CD8-positive, alpha-beta memory T cell (primary cell): Measurements from ENCODE around the gene IDE. TPM values are rescaled to one million over a fixed set of nuclear protein-coding genes. Genes with fewer than 3 reads are reported as not detected.
"Not testable (repeated sequence)": the region's sequence is repeated elsewhere in the genome, so short reads cannot be mapped to it uniquely, and the experiment has no call there.

Source experiments
- CTCF ChIA-PET: fragments of 350-600 bp; sonication (Branson Sonifier 250); formaldehyde crosslinking; loops from one replicate; lab custom pipeline; 2021; ENCODE audit warnings: antibody characterized with exemption; lab: Charles Lee
- POLR2A ChIA-PET: fragments of 350-600 bp; sonication (Branson Sonifier 250); formaldehyde crosslinking; loops from one replicate; lab custom pipeline; 2021; ENCODE audit warnings: antibody characterized with exemption; lab: Charles Lee
- DNase-seq, 5 donors: peaks; one replicate each; pipeline versions ENCODE4 v3.0.0 to v3.0.0-alpha.2; 2020 to 2022; ENCODE audit warnings: mixed read lengths in 1 of 5
- H3K27ac ChIP-seq: one replicate; pipeline ENCODE4 v1.7.0; 2013; ENCODE audit warnings: low read depth, mild to moderate bottlenecking, low read length, moderate library complexity
- H3K27me3 ChIP-seq: 2 replicates; pipeline ENCODE4 v1.7.0; 2013; ENCODE audit warnings: low read length, mild to moderate bottlenecking; ENCODE audit not compliant: insufficient read depth, poor library complexity, severe bottlenecking
- H3K36me3 ChIP-seq: 2 replicates; pipeline ENCODE4 v1.7.0; 2013; ENCODE audit warnings: mild to moderate bottlenecking, low read length, moderate library complexity; ENCODE audit not compliant: insufficient read depth
- H3K4me1 ChIP-seq: 2 replicates; pipeline ENCODE4 v1.7.0; 2013; ENCODE audit warnings: mild to moderate bottlenecking, low read length, moderate library complexity; ENCODE audit not compliant: insufficient read depth
- H3K4me3 ChIP-seq: 2 replicates; pipeline ENCODE4 v1.7.0; 2013; ENCODE audit warnings: mild to moderate bottlenecking, low read length
- H3K9me3 ChIP-seq: 2 replicates; pipeline ENCODE4 v1.7.0; 2013; ENCODE audit warnings: mild to moderate bottlenecking, low read length
- H3K27ac Mint-ChIP-seq, 8 donors: one replicate each; pipeline ENCODE4 v1.8.0; 2020 to 2021; ENCODE audit warnings: mixed read lengths in 8 of 8, mild to moderate bottlenecking in 6 of 8, inconsistent platforms in 3 of 8, moderate library complexity in 3 of 8
- H3K27me3 Mint-ChIP-seq, 2 donors: one replicate each; pipeline ENCODE4 v1.8.0; 2020 to 2021; ENCODE audit warnings: mixed read lengths in 2 of 2, mild to moderate bottlenecking in 1 of 2, moderate library complexity in 1 of 2
- H3K36me3 Mint-ChIP-seq, 3 donors: one replicate each; pipeline ENCODE4 v1.8.0; 2020 to 2021; ENCODE audit warnings: mixed read lengths in 3 of 3, inconsistent platforms in 1 of 3, mild to moderate bottlenecking in 1 of 3
- H3K4me1 Mint-ChIP-seq, 3 donors: one replicate each; pipeline ENCODE4 v1.8.0; 2020 to 2021; ENCODE audit warnings: mixed read lengths in 3 of 3, inconsistent platforms in 1 of 3, mild to moderate bottlenecking in 1 of 3
- H3K4me3 Mint-ChIP-seq, 7 donors: one replicate each; pipeline ENCODE4 v1.8.0; 2020 to 2021; ENCODE audit warnings: mixed read lengths in 7 of 7, mild to moderate bottlenecking in 6 of 7, moderate library complexity in 4 of 7, inconsistent platforms in 2 of 7
- H3K9me3 Mint-ChIP-seq, 5 donors: one replicate each; pipeline ENCODE4 v1.8.0; 2020 to 2022; ENCODE audit warnings: mixed read lengths in 5 of 5, mild to moderate bottlenecking in 3 of 5, moderate library complexity in 2 of 5, inconsistent platforms in 1 of 5
- polyA plus RNA-seq: library from polyadenylated mRNA; unstranded; fragments of 300-500 nt; fragmentation: Illumina TruSeq; gene quantifications from one replicate; pipeline ENCODE4 v1.2.3, GENCODE V29; 2021
- total RNA-seq, 2 experiments: library from RNA; stranded (reverse); gene quantifications; one replicate each; pipeline ENCODE4 v1.2.3, GENCODE V29; 2021

The IDE gene
- total and polyA plus RNA-seq, 3 experiments from 2014 or later = 19.0 to 42.8 (median 42.4) TPM

- H3K9me3 Mint-ChIP-seq = peaks cover 3 to 8% (median 4%) of the 10 kb centered on the region in 5 donors
- H3K4me1 Mint-ChIP-seq = no peaks in the 10 kb centered on the region
- CTCF ChIA-PET = no interaction called here
- Histone ChIP-seq H3K4me1 (no peaks in the 10 kb centered on the region), H3K27me3 (no peaks in the 10 kb centered on the region), H3K9me3 (no peaks in the 10 kb centered on the region), H3K27ac (no peak overlapping the region), H3K36me3 (no peaks in the 10 kb centered on the region), H3K4me3 (no peak overlapping the region)
- peaks cover 0 to 3% (median 0%) of the 10 kb centered on the region in 3 donors for H3K36me3 Mint-ChIP-seq
- H3K4me3 Mint-ChIP-seq = no peak overlapping the region
- H3K27me3 Mint-ChIP-seq = peaks cover 19 to 23% of the 10 kb centered on the region in 2 donors
- H3K27ac Mint-ChIP-seq = no peak overlapping the region
- POLR2A ChIA-PET = no interaction called here
- DNase-seq = no peak
Measured at GRCh38 chr10:92413011-92413410, 160.9 kb downstream of the IDE start.

GRCh38 chr10:92411406-92411805, 162.5 kb downstream of the IDE start:
- Histone ChIP-seq H3K27me3 (no peaks in the 10 kb centered on the region), H3K4me1 (no peaks in the 10 kb centered on the region), H3K4me3 (no peak overlapping the region), H3K36me3 (no peaks in the 10 kb centered on the region), H3K27ac (no peak overlapping the region), H3K9me3 (no peaks in the 10 kb centered on the region)
- H3K4me3 Mint-ChIP-seq = no peak overlapping the region
- H3K9me3 Mint-ChIP-seq = peaks cover 3 to 5% (median 4%) of the 10 kb centered on the region in 5 donors
- H3K36me3 Mint-ChIP-seq = peaks cover 0 to 3% (median 0%) of the 10 kb centered on the region in 3 donors
- no peaks in the 10 kb centered on the region for H3K4me1 Mint-ChIP-seq
- ChIA-PET POLR2A (no interaction called here), CTCF (no interaction called here)
- no peak overlapping the region for H3K27ac Mint-ChIP-seq
- H3K27me3 Mint-ChIP-seq = peaks cover 15% of the 10 kb centered on the region in 2 donors
- DNase-seq = no peak

GRCh38 chr10:92410501-92410900, 163.4 kb downstream of the IDE start:
- POLR2A ChIA-PET = no interaction called here
- Histone ChIP-seq H3K27me3 (no peaks in the 10 kb centered on the region), H3K4me3 (no peak overlapping the region), H3K36me3 (no peaks in the 10 kb centered on the region), H3K27ac (no peak overlapping the region), H3K9me3 (no peaks in the 10 kb centered on the region), H3K4me1 (no peaks in the 10 kb centered on the region)
- Mint-ChIP-seq H3K27me3 (peaks cover 9 to 15% of the 10 kb centered on the region in 2 donors), H3K27ac (no peak overlapping the region), H3K4me3 (no peak overlapping the region), H3K4me1 (no peaks in the 10 kb centered on the region), H3K36me3 (peaks cover 0 to 2% (median 0%) of the 10 kb centered on the region in 3 donors), H3K9me3 (peaks cover 0 to 2% (median 0%) of the 10 kb centered on the region in 5 donors)
- CTCF ChIA-PET = no interaction called here
- no peak for DNase-seq

GRCh38 chr10:92408017-92408361, 165.9 kb downstream of the IDE start:
- no peak overlapping the region for H3K27ac Mint-ChIP-seq
- DNase-seq = no peak
- Histone ChIP-seq H3K9me3 (no peaks in the 10 kb centered on the region), H3K4me1 (no peaks in the 10 kb centered on the region), H3K27me3 (no peaks in the 10 kb centered on the region), H3K4me3 (no peak overlapping the region), H3K36me3 (no peaks in the 10 kb centered on the region), H3K27ac (no peak overlapping the region)
- H3K27me3 Mint-ChIP-seq = peaks cover 9 to 11% of the 10 kb centered on the region in 2 donors
- POLR2A ChIA-PET = no interaction called here
- H3K4me1 Mint-ChIP-seq = no peaks in the 10 kb centered on the region
- peaks cover 0 to 2% (median 0%) of the 10 kb centered on the region in 3 donors for H3K36me3 Mint-ChIP-seq
- CTCF ChIA-PET = no interaction called here
- no peaks in the 10 kb centered on the region for H3K9me3 Mint-ChIP-seq
- H3K4me3 Mint-ChIP-seq = no peak overlapping the region

GRCh38 chr10:92407305-92408016, 166.4 kb downstream of the IDE start:
- ChIA-PET CTCF (no interaction called here), POLR2A (no interaction called here)
- Mint-ChIP-seq H3K4me3 (no peak overlapping the region), H3K27me3 (peaks cover 9 to 11% of the 10 kb centered on the region in 2 donors), H3K36me3 (peaks cover 0 to 2% (median 0%) of the 10 kb centered on the region in 3 donors), H3K9me3 (no peaks in the 10 kb centered on the region), H3K4me1 (no peaks in the 10 kb centered on the region), H3K27ac (no peak overlapping the region)
- H3K27ac ChIP-seq = no peak overlapping the region
- H3K9me3 ChIP-seq = no peaks in the 10 kb centered on the region
- no peak overlapping the region for H3K4me3 ChIP-seq
- H3K4me1 ChIP-seq = no peaks in the 10 kb centered on the region
- no peaks in the 10 kb centered on the region for H3K27me3 ChIP-seq
- no peak for DNase-seq
- no peaks in the 10 kb centered on the region for H3K36me3 ChIP-seq

GRCh38 chr10:92405419-92405924, 168.4 kb downstream of the IDE start:
- H3K27ac ChIP-seq = no peak overlapping the region
- DNase-seq = no peak
- CTCF ChIA-PET = no interaction called here
- Mint-ChIP-seq H3K4me1 (no peaks in the 10 kb centered on the region), H3K36me3 (peaks cover 0 to 2% (median 0%) of the 10 kb centered on the region in 3 donors), H3K9me3 (no peaks in the 10 kb centered on the region), H3K27me3 (peaks cover 9 to 11% of the 10 kb centered on the region in 2 donors), H3K27ac (no peak overlapping the region), H3K4me3 (no peak overlapping the region)
- POLR2A ChIA-PET = no interaction called here
- H3K27me3 ChIP-seq = no peaks in the 10 kb centered on the region
- H3K4me1 ChIP-seq = no peaks in the 10 kb centered on the region
- no peak overlapping the region for H3K4me3 ChIP-seq
- H3K36me3 ChIP-seq = no peaks in the 10 kb centered on the region
- H3K9me3 ChIP-seq = no peaks in the 10 kb centered on the region

GRCh38 chr10:92404612-92405418, 169.1 kb downstream of the IDE start:
- H3K4me1 Mint-ChIP-seq = no peaks in the 10 kb centered on the region
- Histone ChIP-seq H3K36me3 (no peaks in the 10 kb centered on the region), H3K27me3 (no peaks in the 10 kb centered on the region), H3K4me3 (no peak overlapping the region), H3K4me1 (no peaks in the 10 kb centered on the region), H3K27ac (no peak overlapping the region), H3K9me3 (no peaks in the 10 kb centered on the region)
- H3K27ac Mint-ChIP-seq = no peak overlapping the region
- DNase-seq = no peak
- no peak overlapping the region for H3K4me3 Mint-ChIP-seq
- CTCF ChIA-PET = no interaction called here
- POLR2A ChIA-PET = no interaction called here
- H3K27me3 Mint-ChIP-seq = peaks cover 9 to 11% of the 10 kb centered on the region in 2 donors
- H3K9me3 Mint-ChIP-seq = no peaks in the 10 kb centered on the region
- peaks cover 0 to 2% (median 0%) of the 10 kb centered on the region in 3 donors for H3K36me3 Mint-ChIP-seq

GRCh38 chr10:92402234-92402633, 171.7 kb downstream of the IDE start:
- H3K27me3 ChIP-seq, H3K27ac ChIP-seq, H3K36me3 Mint-ChIP-seq, H3K4me1 Mint-ChIP-seq, CTCF ChIA-PET, H3K4me3 Mint-ChIP-seq, H3K36me3 ChIP-seq, H3K27ac Mint-ChIP-seq, POLR2A ChIA-PET, H3K4me3 ChIP-seq, H3K27me3 Mint-ChIP-seq, H3K9me3 Mint-ChIP-seq, H3K4me1 ChIP-seq, H3K9me3 ChIP-seq, DNase-seq: not testable (repeated sequence)
